Activated CD8-positive, alpha-beta T cell treated with anti-CD3 and anti-CD28 coated beads, Interleukin-2, amount 10 ng/mL, durations not matched to agents 7 days and 5 days (primary cell): ENCODE data around the gene C11orf98. TPM values are rescaled to one million over a fixed set of nuclear protein-coding genes. Genes with fewer than 3 reads are reported as not detected.

Source experiments
- total RNA-seq, 2 experiments: library from RNA; stranded (reverse); gene quantifications; one replicate each; pipeline ENCODE4 v1.2.3, GENCODE V29; 2021

Gene C11orf98
- total RNA-seq, 2 experiments from 2014 or later, result 131 to 133 TPM

Other genes with a start within 250 kb of the C11orf98 start
- gene SCGB1A1, start 246.2 kb downstream of the C11orf98 start, total RNA-seq, result not detected
- gene AHNAK, start 118.4 kb downstream of the C11orf98 start, total RNA-seq, result 100 to 1,000 TPM; 123 to 129 TPM
- gene EEF1G, start 91.3 kb downstream of the C11orf98 start, total RNA-seq, result 1,000 to 10,000 TPM; 1,058 to 1,098 TPM
- gene TUT1, start 73.7 kb downstream of the C11orf98 start, total RNA-seq, result 10 to 100 TPM; 22.2 to 25.0 TPM
- gene MTA2, start 63.3 kb downstream of the C11orf98 start, total RNA-seq, result 100 to 1,000 TPM; 249 to 273 TPM
- gene EML3, start 52.4 kb downstream of the C11orf98 start, total RNA-seq, result 100 to 1,000 TPM; 120 to 144 TPM
- gene ROM1, start 52.0 kb downstream of the C11orf98 start, total RNA-seq, result 1 to 10 TPM; 1.3 to 2.0 TPM
- 10 to 100 TPM; 63.0 to 64.8 TPM for gene B3GAT3, start 43.2 kb downstream of the C11orf98 start, total RNA-seq
- 100 to 1,000 TPM; 297 to 310 TPM for gene GANAB, start 18.6 kb downstream of the C11orf98 start, total RNA-seq
- gene INTS5, start 11.9 kb downstream of the C11orf98 start, total RNA-seq, result 10 to 100 TPM; 28.9 to 29.2 TPM
- gene CSKMT, start 102 bp upstream of the C11orf98 start, total RNA-seq, result 10 to 100 TPM; 21.9 to 22.8 TPM
- 1 to 10 TPM; 7.5 TPM for gene UQCC3, start 6.5 kb upstream of the C11orf98 start, total RNA-seq
- gene LBHD1, start 7.1 kb upstream of the C11orf98 start, total RNA-seq, result 10 to 100 TPM; 22.3 to 25.0 TPM
- gene UBXN1, start 13.9 kb upstream of the C11orf98 start, total RNA-seq, result 100 to 1,000 TPM; 107 to 118 TPM
- under 1 TPM; 0.21 to 0.34 TPM for gene LRRN4CL, start 24.3 kb upstream of the C11orf98 start, total RNA-seq
- 10 to 100 TPM; 30.3 to 39.9 TPM for gene BSCL2, start 42.2 kb upstream of the C11orf98 start, total RNA-seq
- not detected for gene GNG3, start 42.5 kb upstream of the C11orf98 start, total RNA-seq
- gene HNRNPUL2, start 62.2 kb upstream of the C11orf98 start, total RNA-seq, result 10 to 100 TPM; 65.4 to 67.0 TPM
- 10 to 100 TPM; 44.3 to 46.1 TPM for gene TTC9C, start 63.3 kb upstream of the C11orf98 start, total RNA-seq
- 10 to 100 TPM; 12.4 to 12.8 TPM for gene ZBTB3, start 89.0 kb upstream of the C11orf98 start, total RNA-seq
- gene POLR2G, start 96.4 kb upstream of the C11orf98 start, total RNA-seq, result 10 to 100 TPM; 89.7 to 96.6 TPM
- 10 to 100 TPM; 21.8 to 23.7 TPM for gene TAF6L, start 106.2 kb upstream of the C11orf98 start, total RNA-seq
- 10 to 100 TPM; 37.3 to 40.8 TPM for gene TMEM179B, start 122.2 kb upstream of the C11orf98 start, total RNA-seq
- 10 to 100 TPM; 20.1 to 20.3 TPM for gene TMEM223, start 126.8 kb upstream of the C11orf98 start, total RNA-seq
- 100 to 1,000 TPM; 110 to 111 TPM for gene NXF1, start 140.2 kb upstream of the C11orf98 start, total RNA-seq
- 10 to 100 TPM; 30.4 to 32.7 TPM for gene STX5, start 166.8 kb upstream of the C11orf98 start, total RNA-seq
- not detected for gene TEX54, start 167.6 kb upstream of the C11orf98 start, total RNA-seq
- 10 to 100 TPM; 66.0 to 66.9 TPM for gene WDR74, start 174.4 kb upstream of the C11orf98 start, total RNA-seq
- gene SLC3A2, start 215.7 kb upstream of the C11orf98 start, total RNA-seq, result 100 to 1,000 TPM; 190 to 202 TPM